Liver (tissue), 9 donors: Measurements from ENCODE around the gene PDK1. TPM values are rescaled to one million over a fixed set of nuclear protein-coding genes. Genes with fewer than 3 reads are reported as not detected.

Source experiments
- DNase-seq: peaks from one replicate; pipeline ENCODE4 v3.0.0-alpha.2; 2017; ENCODE audit warnings: low spot score
- H3K27ac ChIP-seq, 2 donors: one replicate each; pipeline ENCODE4 v1.7.0; 2013; ENCODE audit warnings: inconsistent platforms in 2 of 2, low read length in 2 of 2, control low read depth in 1 of 2, low read depth in 1 of 2, mild to moderate bottlenecking in 1 of 2
- H3K27me3 ChIP-seq, 4 donors: one replicate each; pipeline versions ENCODE4 v1.6.1 to v1.7.0; 2013; ENCODE audit warnings: low read length in 3 of 4, inconsistent platforms in 1 of 4, mild to moderate bottlenecking in 1 of 4, moderate library complexity in 1 of 4; ENCODE audit not compliant: control insufficient read depth in 4 of 4, insufficient read depth in 4 of 4
- H3K36me3 ChIP-seq, 4 donors: one replicate each; pipeline versions ENCODE4 v1.6.1 to v1.7.0; 2013; ENCODE audit warnings: low read length in 3 of 4, mild to moderate bottlenecking in 3 of 4, low read depth in 1 of 4, moderate library complexity in 1 of 4; ENCODE audit not compliant: control insufficient read depth in 4 of 4, insufficient read depth in 3 of 4
- H3K4me1 ChIP-seq, 4 donors: one replicate each; pipeline versions ENCODE4 v1.6.1 to v1.7.0; 2013; ENCODE audit warnings: low read length in 3 of 4, mild to moderate bottlenecking in 3 of 4, moderate library complexity in 1 of 4; ENCODE audit not compliant: control insufficient read depth in 4 of 4, insufficient read depth in 4 of 4
- H3K4me3 ChIP-seq, 3 donors: one replicate each; pipeline versions ENCODE4 v1.6.1 to v1.7.0; 2013; ENCODE audit warnings: low read length in 3 of 3, control low read depth in 1 of 3, low read depth in 1 of 3, mild to moderate bottlenecking in 1 of 3
- H3K9ac ChIP-seq, 2 donors: one replicate each; pipeline ENCODE4 v1.7.0; 2013; ENCODE audit warnings: low read length in 2 of 2, mild to moderate bottlenecking in 2 of 2, moderate library complexity in 2 of 2, control low read depth in 1 of 2, low read depth in 1 of 2
- H3K9me3 ChIP-seq, 4 donors: one replicate each; pipeline versions ENCODE4 v1.6.1 to v1.7.0; 2013; ENCODE audit warnings: low read length in 3 of 4; ENCODE audit not compliant: control insufficient read depth in 4 of 4
- EGR1 ChIP-seq, 2 donors: IDR thresholded peaks; 2 replicates each; pipeline ENCODE4 v1.6.1; 2016 to 2018; ENCODE audit warnings: antibody characterized with exemption in 2 of 2, low read depth in 2 of 2
- FOXA1 ChIP-seq: IDR thresholded peaks from 2 replicates; pipeline ENCODE4 v1.6.1; 2016; ENCODE audit warnings: antibody characterized with exemption
- FOXA2 ChIP-seq: IDR thresholded peaks from 2 replicates; pipeline ENCODE4 v1.6.1; 2016; ENCODE audit warnings: antibody characterized with exemption
- GABPA ChIP-seq, 2 donors: IDR thresholded peaks in 1 of 2; conservative IDR thresholded peaks in 1 of 2; 2 replicates each; pipeline ENCODE4 v1.6.1; 2016; ENCODE audit warnings: antibody characterized with exemption in 2 of 2, mild to moderate bottlenecking in 1 of 2, moderate library complexity in 1 of 2
- HNF4A ChIP-seq, 2 donors: conservative IDR thresholded peaks; 2 replicates each; pipeline ENCODE4 v1.6.1; 2016; ENCODE audit warnings: antibody characterized with exemption in 2 of 2, mild to moderate bottlenecking in 2 of 2
- HNF4G ChIP-seq: IDR thresholded peaks from 2 replicates; pipeline ENCODE4 v1.6.1; 2016; ENCODE audit warnings: antibody characterized with exemption
- JUND ChIP-seq, 2 donors: IDR thresholded peaks; 2 replicates each; pipeline ENCODE4 v1.6.1; 2016; ENCODE audit warnings: antibody characterized with exemption in 2 of 2
- NR2F2 ChIP-seq: IDR thresholded peaks from 2 replicates; pipeline ENCODE4 v1.6.1; 2016; ENCODE audit warnings: antibody characterized with exemption
- RAD21 ChIP-seq, 2 donors: IDR thresholded peaks; 2 replicates each; pipeline ENCODE4 v1.6.1; 2016; ENCODE audit warnings: antibody characterized with exemption in 2 of 2, mild to moderate bottlenecking in 2 of 2
- RXRA ChIP-seq, 2 donors: IDR thresholded peaks; 2 replicates each; pipeline ENCODE4 v1.6.1; 2017 to 2018; ENCODE audit warnings: antibody characterized with exemption in 2 of 2, mild to moderate bottlenecking in 1 of 2
- SP1 ChIP-seq: IDR thresholded peaks from 2 replicates; pipeline ENCODE4 v1.6.1; 2018; ENCODE audit warnings: antibody characterized with exemption, mild to moderate bottlenecking
- TAF1 ChIP-seq: conservative IDR thresholded peaks from 2 replicates; pipeline ENCODE4 v1.6.1; 2016; ENCODE audit warnings: antibody characterized with exemption, mild to moderate bottlenecking
- YY1 ChIP-seq: IDR thresholded peaks from 2 replicates; pipeline ENCODE4 v1.6.1; 2016; ENCODE audit warnings: antibody characterized with exemption, mild to moderate bottlenecking
- WGBS: extraction: QIAGEN DNeasy Blood & Tissue Kit; methylation state at CpG from one replicate; pipeline ENCODE4 v1.1.7; 2013; 5-methylcytosine and 5-hydroxymethylcytosine counted together
- polyA plus RNA-seq, 2 donors: library from polyadenylated mRNA; stranded (reverse) in 1 of 2; unstranded in 1 of 2; fragments of 200-250 nt in 1 of 2; fragments of >200 nt in 1 of 2; fragmentation: Nextera tagmentation in 1 of 2; extraction: Ambion mirVana in 1 of 2; gene quantifications; one replicate each; pipeline versions ENCODE4 v1.2.1 to v1.2.3, GENCODE V29; 2013 to 2015
- total RNA-seq, 2 donors: library from RNA; depleted of rRNA; stranded (reverse); fragments of >200 nt; gene quantifications; one replicate each; pipeline ENCODE4 v1.2.3, GENCODE V29; 2014
- TF ChIP-seq, protein P1 (sequence below): fragments of 150-350 bp; IDR thresholded peaks from 2 replicates; pipeline ENCODE4 v1.5.1; 2017; ENCODE audit warnings: improper control_type of control experiment, low read depth, low read length; ENCODE audit not compliant: missing input control
- TF ChIP-seq, protein P2 (sequence below): IDR thresholded peaks from 2 replicates; pipeline ENCODE4 v1.6.1; 2016; ENCODE audit warnings: antibody characterized with exemption
- TF ChIP-seq, protein P3 (sequence below): IDR thresholded peaks from 2 replicates; pipeline ENCODE4 v1.6.1; 2016; ENCODE audit warnings: antibody characterized with exemption
- TF ChIP-seq, protein P4 (sequence below): IDR thresholded peaks from 2 replicates; pipeline ENCODE4 v1.6.1; 2016; ENCODE audit warnings: antibody characterized with exemption, mild to moderate bottlenecking
- TF ChIP-seq, protein P5 (sequence below): IDR thresholded peaks from 2 replicates; pipeline ENCODE4 v1.6.1; 2016; ENCODE audit warnings: antibody characterized with exemption
- donor health status: healthy.
- donor health status: healthy.
- donor health status: healthy.
- donor health status: healthy.
- donor health status: healthy.

PDK1 gene
- total and polyA plus RNA-seq, 4 donors, result 4.7 to 10.9 (median 7.8) TPM

DNA sequence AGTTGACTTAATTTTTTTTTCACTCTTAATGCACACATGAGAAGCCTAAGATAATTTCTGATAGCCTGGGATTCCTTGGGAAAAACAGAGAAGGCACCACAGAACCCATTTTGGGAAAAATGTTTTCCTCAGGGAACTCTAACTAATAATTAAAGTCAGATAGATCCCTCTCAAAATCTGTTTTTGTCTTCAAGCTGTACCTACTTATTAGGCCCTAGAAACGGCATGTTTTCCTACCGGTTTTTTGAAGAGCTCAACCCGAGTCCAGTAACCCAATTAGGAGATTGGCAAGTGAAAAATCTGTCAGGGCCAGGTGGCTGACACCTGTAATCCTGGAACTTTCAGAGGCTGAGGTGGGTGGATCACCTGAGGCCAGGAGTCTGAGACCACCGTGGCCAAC lies 16.1 kb upstream of the PDK1 start:
- Histone ChIP-seq H3K4me3 (no peak overlapping the region), H3K27ac (no peak overlapping the region), H3K9ac (no peak overlapping the region), H3K9me3 (peaks cover 0 to 5% (median 1%) of the 10 kb centered on the region in 4 donors), H3K4me1 (no peaks in the 10 kb centered on the region), H3K27me3 (no peaks in the 10 kb centered on the region), H3K36me3 (no peaks in the 10 kb centered on the region)
- 92% methylated on average over 4 of the region's 4 CpGs for WGBS
- no peak for DNase-seq
- TF ChIP-seq HNF4G (no peak), JUND (IDR thresholded peaks at IDR 0.05) (no peak), RAD21 (IDR thresholded peaks at IDR 0.05) (no peak), NR2F2 (no peak), EGR1 (IDR thresholded peaks at IDR 0.05; ENCODE audit: low read depth in 2 of 2) (no peak), TAF1 (no peak), FOXA1 (no peak), FOXA2 (no peak), SP1 (no peak), YY1 (no peak), HNF4A (conservative IDR thresholded peaks at IDR 0.05) (no peak), GABPA (IDR thresholded peaks at IDR 0.05 in 1 of 2, conservative IDR thresholded peaks at IDR 0.05 in 1 of 2) (no peak), RXRA (IDR thresholded peaks at IDR 0.05) (no peak)
- TF ChIP-seq, protein P1, sequence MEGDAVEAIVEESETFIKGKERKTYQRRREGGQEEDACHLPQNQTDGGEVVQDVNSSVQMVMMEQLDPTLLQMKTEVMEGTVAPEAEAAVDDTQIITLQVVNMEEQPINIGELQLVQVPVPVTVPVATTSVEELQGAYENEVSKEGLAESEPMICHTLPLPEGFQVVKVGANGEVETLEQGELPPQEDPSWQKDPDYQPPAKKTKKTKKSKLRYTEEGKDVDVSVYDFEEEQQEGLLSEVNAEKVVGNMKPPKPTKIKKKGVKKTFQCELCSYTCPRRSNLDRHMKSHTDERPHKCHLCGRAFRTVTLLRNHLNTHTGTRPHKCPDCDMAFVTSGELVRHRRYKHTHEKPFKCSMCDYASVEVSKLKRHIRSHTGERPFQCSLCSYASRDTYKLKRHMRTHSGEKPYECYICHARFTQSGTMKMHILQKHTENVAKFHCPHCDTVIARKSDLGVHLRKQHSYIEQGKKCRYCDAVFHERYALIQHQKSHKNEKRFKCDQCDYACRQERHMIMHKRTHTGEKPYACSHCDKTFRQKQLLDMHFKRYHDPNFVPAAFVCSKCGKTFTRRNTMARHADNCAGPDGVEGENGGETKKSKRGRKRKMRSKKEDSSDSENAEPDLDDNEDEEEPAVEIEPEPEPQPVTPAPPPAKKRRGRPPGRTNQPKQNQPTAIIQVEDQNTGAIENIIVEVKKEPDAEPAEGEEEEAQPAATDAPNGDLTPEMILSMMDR, result no peak
- TF ChIP-seq, protein P2, sequence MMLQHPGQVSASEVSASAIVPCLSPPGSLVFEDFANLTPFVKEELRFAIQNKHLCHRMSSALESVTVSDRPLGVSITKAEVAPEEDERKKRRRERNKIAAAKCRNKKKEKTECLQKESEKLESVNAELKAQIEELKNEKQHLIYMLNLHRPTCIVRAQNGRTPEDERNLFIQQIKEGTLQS, result no peak
- TF ChIP-seq, protein P3, sequence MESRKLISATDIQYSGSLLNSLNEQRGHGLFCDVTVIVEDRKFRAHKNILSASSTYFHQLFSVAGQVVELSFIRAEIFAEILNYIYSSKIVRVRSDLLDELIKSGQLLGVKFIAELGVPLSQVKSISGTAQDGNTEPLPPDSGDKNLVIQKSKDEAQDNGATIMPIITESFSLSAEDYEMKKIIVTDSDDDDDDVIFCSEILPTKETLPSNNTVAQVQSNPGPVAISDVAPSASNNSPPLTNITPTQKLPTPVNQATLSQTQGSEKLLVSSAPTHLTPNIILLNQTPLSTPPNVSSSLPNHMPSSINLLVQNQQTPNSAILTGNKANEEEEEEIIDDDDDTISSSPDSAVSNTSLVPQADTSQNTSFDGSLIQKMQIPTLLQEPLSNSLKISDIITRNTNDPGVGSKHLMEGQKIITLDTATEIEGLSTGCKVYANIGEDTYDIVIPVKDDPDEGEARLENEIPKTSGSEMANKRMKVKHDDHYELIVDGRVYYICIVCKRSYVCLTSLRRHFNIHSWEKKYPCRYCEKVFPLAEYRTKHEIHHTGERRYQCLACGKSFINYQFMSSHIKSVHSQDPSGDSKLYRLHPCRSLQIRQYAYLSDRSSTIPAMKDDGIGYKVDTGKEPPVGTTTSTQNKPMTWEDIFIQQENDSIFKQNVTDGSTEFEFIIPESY, result no peak
- TF ChIP-seq, protein P4, sequence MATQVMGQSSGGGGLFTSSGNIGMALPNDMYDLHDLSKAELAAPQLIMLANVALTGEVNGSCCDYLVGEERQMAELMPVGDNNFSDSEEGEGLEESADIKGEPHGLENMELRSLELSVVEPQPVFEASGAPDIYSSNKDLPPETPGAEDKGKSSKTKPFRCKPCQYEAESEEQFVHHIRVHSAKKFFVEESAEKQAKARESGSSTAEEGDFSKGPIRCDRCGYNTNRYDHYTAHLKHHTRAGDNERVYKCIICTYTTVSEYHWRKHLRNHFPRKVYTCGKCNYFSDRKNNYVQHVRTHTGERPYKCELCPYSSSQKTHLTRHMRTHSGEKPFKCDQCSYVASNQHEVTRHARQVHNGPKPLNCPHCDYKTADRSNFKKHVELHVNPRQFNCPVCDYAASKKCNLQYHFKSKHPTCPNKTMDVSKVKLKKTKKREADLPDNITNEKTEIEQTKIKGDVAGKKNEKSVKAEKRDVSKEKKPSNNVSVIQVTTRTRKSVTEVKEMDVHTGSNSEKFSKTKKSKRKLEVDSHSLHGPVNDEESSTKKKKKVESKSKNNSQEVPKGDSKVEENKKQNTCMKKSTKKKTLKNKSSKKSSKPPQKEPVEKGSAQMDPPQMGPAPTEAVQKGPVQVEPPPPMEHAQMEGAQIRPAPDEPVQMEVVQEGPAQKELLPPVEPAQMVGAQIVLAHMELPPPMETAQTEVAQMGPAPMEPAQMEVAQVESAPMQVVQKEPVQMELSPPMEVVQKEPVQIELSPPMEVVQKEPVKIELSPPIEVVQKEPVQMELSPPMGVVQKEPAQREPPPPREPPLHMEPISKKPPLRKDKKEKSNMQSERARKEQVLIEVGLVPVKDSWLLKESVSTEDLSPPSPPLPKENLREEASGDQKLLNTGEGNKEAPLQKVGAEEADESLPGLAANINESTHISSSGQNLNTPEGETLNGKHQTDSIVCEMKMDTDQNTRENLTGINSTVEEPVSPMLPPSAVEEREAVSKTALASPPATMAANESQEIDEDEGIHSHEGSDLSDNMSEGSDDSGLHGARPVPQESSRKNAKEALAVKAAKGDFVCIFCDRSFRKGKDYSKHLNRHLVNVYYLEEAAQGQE, result no peak
- TF ChIP-seq, protein P5, sequence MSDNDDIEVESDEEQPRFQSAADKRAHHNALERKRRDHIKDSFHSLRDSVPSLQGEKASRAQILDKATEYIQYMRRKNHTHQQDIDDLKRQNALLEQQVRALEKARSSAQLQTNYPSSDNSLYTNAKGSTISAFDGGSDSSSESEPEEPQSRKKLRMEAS, result no peak
